Subcutaneous adipose tissue (tissue), 4 donors: Measurements from ENCODE around the gene RERG. TPM values are rescaled to one million over a fixed set of nuclear protein-coding genes. Genes with fewer than 3 reads are reported as not detected.

ENCODE experiments used
- total RNA-seq, 4 donors: library from RNA; depleted of rRNA; stranded (reverse); fragments of >200 nt; gene quantifications; one replicate each; pipeline ENCODE4 v1.1.0, GENCODE V29; 2016
- TF ChIP-seq, protein P1 (sequence below): fragments of 450-650 bp; IDR thresholded peaks from one replicate; pipeline ENCODE4 v1.5.1; 2016; ENCODE audit warnings: low read depth, mild to moderate bottlenecking, control low read depth, antibody characterized with exemption, moderate library complexity

The RERG gene
- total RNA-seq, 4 donors from 2014 or later: 15.3 to 42.4 (median 23.5) TPM

DNA sequence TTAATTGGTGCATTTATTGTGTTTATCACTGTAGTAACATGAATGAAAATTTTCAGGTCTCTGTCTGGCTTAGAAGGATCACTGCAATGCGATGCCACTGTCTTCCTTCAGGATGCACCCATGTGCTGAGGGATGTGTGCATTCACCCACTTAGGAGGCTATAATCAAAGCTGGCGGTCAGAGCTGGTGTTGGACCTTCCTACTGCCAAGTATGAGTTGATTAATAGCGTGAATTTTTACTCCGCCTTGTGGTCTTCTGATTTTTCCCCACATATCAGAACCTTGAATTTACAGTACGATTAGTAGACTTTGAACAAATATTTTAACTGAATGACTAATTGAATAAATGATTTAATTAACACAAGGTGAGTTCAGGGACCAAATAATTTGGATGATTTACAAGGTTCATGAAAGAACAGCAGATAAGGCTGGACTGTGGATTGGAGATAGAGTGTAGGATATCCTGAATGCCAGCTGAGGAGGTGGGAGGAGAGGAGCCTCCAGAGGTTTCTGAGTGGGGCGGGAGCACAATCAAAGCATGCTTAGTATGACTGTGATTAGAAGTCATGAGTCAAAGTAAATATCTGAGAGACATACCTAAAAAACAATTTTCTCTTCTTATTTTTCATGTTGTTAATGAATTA, 50.1 kb downstream of the RERG start:
- TF ChIP-seq, protein P1, sequence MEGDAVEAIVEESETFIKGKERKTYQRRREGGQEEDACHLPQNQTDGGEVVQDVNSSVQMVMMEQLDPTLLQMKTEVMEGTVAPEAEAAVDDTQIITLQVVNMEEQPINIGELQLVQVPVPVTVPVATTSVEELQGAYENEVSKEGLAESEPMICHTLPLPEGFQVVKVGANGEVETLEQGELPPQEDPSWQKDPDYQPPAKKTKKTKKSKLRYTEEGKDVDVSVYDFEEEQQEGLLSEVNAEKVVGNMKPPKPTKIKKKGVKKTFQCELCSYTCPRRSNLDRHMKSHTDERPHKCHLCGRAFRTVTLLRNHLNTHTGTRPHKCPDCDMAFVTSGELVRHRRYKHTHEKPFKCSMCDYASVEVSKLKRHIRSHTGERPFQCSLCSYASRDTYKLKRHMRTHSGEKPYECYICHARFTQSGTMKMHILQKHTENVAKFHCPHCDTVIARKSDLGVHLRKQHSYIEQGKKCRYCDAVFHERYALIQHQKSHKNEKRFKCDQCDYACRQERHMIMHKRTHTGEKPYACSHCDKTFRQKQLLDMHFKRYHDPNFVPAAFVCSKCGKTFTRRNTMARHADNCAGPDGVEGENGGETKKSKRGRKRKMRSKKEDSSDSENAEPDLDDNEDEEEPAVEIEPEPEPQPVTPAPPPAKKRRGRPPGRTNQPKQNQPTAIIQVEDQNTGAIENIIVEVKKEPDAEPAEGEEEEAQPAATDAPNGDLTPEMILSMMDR: no peak

DNA sequence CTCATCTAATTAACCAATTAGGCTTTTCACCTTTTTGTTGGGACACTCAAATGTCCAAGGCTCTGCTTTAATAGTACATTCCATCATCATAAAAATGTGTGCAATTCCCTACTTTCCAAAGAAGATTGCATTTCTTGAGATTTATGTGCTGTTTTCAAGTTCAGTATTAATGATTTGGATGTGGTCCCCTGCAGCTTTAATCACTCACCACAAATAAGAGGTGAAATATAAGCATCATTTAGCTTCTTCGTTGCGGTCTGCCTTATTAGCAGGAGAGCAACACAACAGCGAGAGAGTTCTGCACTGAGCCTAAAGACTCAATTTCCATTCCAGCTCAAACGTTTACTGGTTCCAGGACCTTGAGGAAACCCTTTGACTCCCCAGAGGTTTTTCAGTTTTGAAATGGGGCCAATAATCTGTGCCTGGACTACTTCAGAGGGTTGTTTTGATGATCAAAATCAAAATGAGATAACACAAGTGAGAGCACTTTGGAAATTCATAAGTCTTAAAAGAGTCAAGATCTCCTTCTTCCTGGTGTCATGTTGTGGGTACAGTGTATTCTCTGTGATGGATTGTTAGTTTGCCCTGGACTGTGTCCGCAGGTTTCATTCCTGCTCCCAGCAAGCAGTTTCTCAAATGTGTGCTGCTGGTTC, 53.1 kb downstream of the RERG start:
- TF ChIP-seq, protein P1: no peak

DNA sequence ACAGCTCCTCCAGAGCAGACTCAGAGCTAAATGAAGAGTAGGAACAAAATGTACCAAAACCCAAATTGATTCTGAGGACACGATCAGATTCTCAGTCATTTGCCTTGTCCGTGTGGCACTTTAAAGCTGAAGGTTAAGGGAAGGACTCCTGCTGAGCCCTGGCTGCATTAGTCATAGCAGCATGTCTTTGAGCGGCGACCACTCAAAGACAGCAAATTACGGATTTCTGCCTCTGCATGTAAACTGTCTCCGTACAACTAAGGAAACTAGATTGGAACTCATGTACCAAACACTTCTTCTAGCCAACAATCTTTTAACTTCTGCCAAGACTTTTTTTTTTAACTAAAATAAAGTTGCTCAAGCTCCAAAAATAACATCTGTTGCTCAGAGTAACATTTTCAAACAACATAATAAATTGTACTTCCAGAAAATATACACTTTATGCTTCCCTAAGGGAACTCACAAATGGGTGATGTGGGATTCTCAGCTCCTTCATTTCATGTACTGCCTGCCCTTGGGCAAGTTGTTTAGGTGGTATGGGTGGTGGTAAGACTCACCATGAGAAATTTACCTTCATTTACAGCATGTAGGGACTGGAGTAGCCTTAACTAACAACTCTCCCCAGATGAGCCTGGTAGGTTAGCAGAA, 56.1 kb downstream of the RERG start:
- TF ChIP-seq, protein P1: no peak

DNA sequence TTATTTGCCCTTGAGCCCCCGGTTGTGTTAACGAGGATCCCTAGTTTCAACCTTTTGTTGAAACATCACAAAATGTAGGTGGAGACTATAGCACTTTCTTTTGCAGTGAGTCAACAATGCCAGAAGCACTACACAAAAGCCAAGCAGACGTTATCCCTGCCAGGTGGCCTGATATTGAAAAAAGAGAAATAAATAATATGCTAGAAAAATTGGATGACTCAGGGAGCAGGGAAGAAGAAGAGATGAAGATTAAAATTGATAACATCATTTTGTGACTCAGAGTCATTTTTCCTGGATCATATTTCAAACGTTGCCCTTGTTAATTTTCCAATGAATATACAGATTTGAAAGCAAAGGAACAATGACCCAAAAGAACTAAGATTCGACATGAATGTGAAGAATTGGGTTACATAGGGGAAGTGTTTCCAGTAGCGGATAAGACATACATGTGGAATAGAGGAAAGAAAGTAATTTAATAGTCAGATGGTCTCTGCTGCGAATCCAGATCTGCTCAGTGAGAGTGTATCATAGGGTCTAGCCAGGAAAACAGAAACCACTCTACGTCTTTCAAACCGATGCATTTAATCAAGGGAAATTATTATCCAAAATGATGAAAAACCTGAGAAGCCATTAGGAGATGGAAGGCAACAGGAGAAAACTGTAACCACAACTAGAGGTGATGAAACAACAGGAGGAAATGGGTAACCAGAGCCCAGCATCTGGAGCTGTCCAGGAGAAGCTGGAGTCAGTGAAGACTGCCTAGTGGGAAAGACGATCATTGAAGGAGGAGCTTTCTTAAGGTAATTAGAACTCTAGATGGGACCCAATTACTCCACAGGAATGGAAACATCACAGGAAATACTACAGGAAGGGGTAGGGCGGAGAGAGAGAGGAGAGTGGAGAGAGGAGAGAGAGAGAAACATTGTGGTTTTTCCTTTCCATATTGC, 57.9 kb downstream of the RERG start:
- TF ChIP-seq, protein P1: no peak

DNA sequence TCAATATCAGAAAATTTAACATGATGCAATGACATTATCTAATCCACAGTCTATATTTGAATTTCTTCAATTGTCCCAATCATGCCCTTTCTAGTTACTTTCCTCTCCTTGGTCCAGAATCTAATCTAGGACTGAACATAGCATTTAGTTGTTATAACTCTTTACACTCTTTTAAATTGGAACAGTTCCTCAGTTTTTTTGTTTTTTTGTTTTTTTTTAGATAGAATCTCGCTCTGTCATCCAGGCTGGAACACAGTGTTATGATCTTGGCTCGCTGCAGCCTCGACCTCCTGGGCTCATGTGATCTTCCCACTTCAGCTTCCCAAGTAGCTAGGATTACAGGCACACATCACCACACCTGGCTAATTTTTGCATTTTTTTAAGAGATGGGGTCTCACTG, 63.1 kb downstream of the RERG start:
- TF ChIP-seq, protein P1: no peak

DNA sequence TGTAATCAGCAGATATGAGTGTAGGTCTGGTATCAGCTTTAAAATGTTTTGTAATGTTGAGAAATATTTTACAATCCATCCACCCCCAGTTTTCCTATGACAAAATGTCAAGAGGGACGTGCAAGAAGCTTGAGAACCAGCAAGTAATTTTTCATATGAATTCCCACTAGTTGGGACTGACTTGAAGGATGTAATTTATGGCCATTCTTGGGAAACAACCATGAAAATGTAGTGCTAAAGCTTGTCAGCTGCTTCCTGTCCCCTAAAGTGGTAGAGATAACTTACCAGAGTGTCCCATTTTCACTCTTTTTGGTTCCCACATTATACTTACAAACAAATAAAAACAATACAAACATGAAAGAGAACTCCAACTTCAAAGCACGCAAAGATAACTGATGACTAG, 63.9 kb downstream of the RERG start:
- TF ChIP-seq, protein P1: no peak
